Umbilical cord (tissue), 2 donors: ENCODE results near the gene CES2. TPM values are rescaled to one million over a fixed set of nuclear protein-coding genes. Genes with fewer than 3 reads are reported as not detected.

ENCODE experiments used
- DNase-seq: peaks from one replicate; pipeline ENCODE4 v3.0.0-alpha.2; 2015; ENCODE audit warnings: low spot score
- total RNA-seq: library from RNA; depleted of rRNA; stranded (reverse); fragments of >200 nt; gene quantifications from one replicate; pipeline ENCODE4 v1.2.3, GENCODE V29; 2014; ENCODE audit warnings: low replicate concordance; ENCODE audit not compliant: insufficient read depth

Gene CES2
- total RNA-seq, 1 donor from 2014 or later, result 53.7 TPM

- peak; percentile 35 for DNase-seq
Measured at GRCh38 chr16:66902648-66903543, 32.4 kb upstream of the CES2 start.

GRCh38 chr16:66903544-66904427, 31.5 kb upstream of the CES2 start:
- DNase-seq, result no peak

- DNase-seq, result no peak
Measured at GRCh38 chr16:66904428-66904845, 30.9 kb upstream of the CES2 start.

GRCh38 chr16:66904846-66905632, 30.3 kb upstream of the CES2 start:
- DNase-seq, result peak; percentile 89

- DNase-seq, result peak; percentile 88
Measured at GRCh38 chr16:66905633-66906539, 29.4 kb upstream of the CES2 start.

GRCh38 chr16:66906916-66907836, 28.1 kb upstream of the CES2 start:
- DNase-seq, result no peak

- no peak for DNase-seq
Measured at GRCh38 chr16:66908116-66908515, 27.2 kb upstream of the CES2 start.

- DNase-seq, result no peak
Measured at GRCh38 chr16:66908762-66909559, 26.4 kb upstream of the CES2 start.

GRCh38 chr16:66910175-66910940, 25.0 kb upstream of the CES2 start:
- no peak for DNase-seq

GRCh38 chr16:66911112-66911511, 24.2 kb upstream of the CES2 start:
- DNase-seq, result no peak

GRCh38 chr16:66911801-66912200, 23.5 kb upstream of the CES2 start:
- DNase-seq, result no peak

- DNase-seq, result no peak
Measured at GRCh38 chr16:66913081-66913480, 22.2 kb upstream of the CES2 start.

- DNase-seq, result no peak
Measured at GRCh38 chr16:66913711-66914110, 21.6 kb upstream of the CES2 start.

- no peak for DNase-seq
Measured at GRCh38 chr16:66914541-66914940, 20.8 kb upstream of the CES2 start.

- no peak for DNase-seq
Measured at GRCh38 chr16:66915041-66915440, 20.3 kb upstream of the CES2 start.

- DNase-seq, result no peak
Measured at GRCh38 chr16:66916518-66916917, 18.8 kb upstream of the CES2 start.

GRCh38 chr16:66917741-66918140, 17.6 kb upstream of the CES2 start:
- DNase-seq, result no peak

- DNase-seq, result no peak
Measured at GRCh38 chr16:66918355-66918754, 17.0 kb upstream of the CES2 start.
